H9 (cell line): ENCODE measurements around the gene IQCC. TPM values are rescaled to one million over a fixed set of nuclear protein-coding genes. Genes with fewer than 3 reads are reported as not detected.
"Not testable (repeated sequence)": the region's sequence is repeated elsewhere in the genome, so short reads cannot be mapped to it uniquely, and the experiment has no call there.

Experiments
- DNase-seq: peaks from one replicate; pipeline ENCODE4 v3.0.0-alpha.2; 2017
- H2AFZ ChIP-seq: one replicate; pipeline ENCODE4 v1.6.1; 2013; ENCODE audit warnings: mild to moderate bottlenecking, low read length, control low read depth, moderate library complexity
- H2AK5ac ChIP-seq: 2 replicates; pipeline ENCODE4 v1.6.1; 2013; ENCODE audit warnings: low read length, control low read depth, mixed read lengths; ENCODE audit not compliant: insufficient read length
- H2BK120ac ChIP-seq: one replicate; pipeline ENCODE4 v1.6.1; 2013; ENCODE audit warnings: low read depth, mild to moderate bottlenecking, low read length, control low read depth, inconsistent platforms; ENCODE audit not compliant: poor library complexity, severe bottlenecking
- H2BK12ac ChIP-seq: 2 replicates; pipeline ENCODE4 v1.6.1; 2013; ENCODE audit warnings: low read length, control low read depth, mixed read lengths, low read depth; ENCODE audit not compliant: insufficient read length
- H2BK15ac ChIP-seq: 2 replicates; pipeline ENCODE4 v1.6.1; 2013; ENCODE audit warnings: low read depth, low read length, control low read depth
- H2BK20ac ChIP-seq: one replicate; pipeline ENCODE4 v1.6.1; 2013; ENCODE audit warnings: low read depth, mild to moderate bottlenecking, low read length, control low read depth, inconsistent platforms; ENCODE audit not compliant: poor library complexity, severe bottlenecking
- H2BK5ac ChIP-seq: 2 replicates; pipeline ENCODE4 v1.6.1; 2013; ENCODE audit warnings: low read length, control low read depth, mixed read lengths; ENCODE audit not compliant: insufficient read length
- H3K14ac ChIP-seq: 2 replicates; pipeline ENCODE4 v1.6.1; 2013; ENCODE audit warnings: low read length, control low read depth; ENCODE audit not compliant: insufficient read depth
- H3K18ac ChIP-seq: 2 replicates; pipeline ENCODE4 v1.6.1; 2013; ENCODE audit warnings: low read depth, mild to moderate bottlenecking, mixed read lengths, low read length, control low read depth; ENCODE audit not compliant: insufficient read length
- H3K23ac ChIP-seq: 2 replicates; pipeline ENCODE4 v1.6.1; 2013; ENCODE audit warnings: low read length, control low read depth, mixed read lengths, low read depth; ENCODE audit not compliant: insufficient read length
- H3K23me2 ChIP-seq: 2 replicates; pipeline ENCODE4 v1.6.1; 2013; ENCODE audit warnings: low read depth, mild to moderate bottlenecking, mixed read lengths, low read length, control low read depth; ENCODE audit not compliant: insufficient read length, poor library complexity, severe bottlenecking
- H3K27ac ChIP-seq: 2 replicates; pipeline ENCODE4 v1.5.1; 2013; ENCODE audit warnings: low read length, control low read depth, mixed read lengths, low read depth; ENCODE audit not compliant: insufficient read length
- H3K27me3 ChIP-seq: 2 replicates; pipeline ENCODE4 v1.6.1; 2013; ENCODE audit warnings: low read length, control low read depth, inconsistent platforms; ENCODE audit not compliant: insufficient read depth
- H3K4ac ChIP-seq: 2 replicates; pipeline ENCODE4 v1.6.1; 2013; ENCODE audit warnings: low read depth, mild to moderate bottlenecking, control low read depth, inconsistent platforms, low read length, moderate library complexity
- H3K4me1 ChIP-seq: 2 replicates; pipeline ENCODE4 v1.6.1; 2013; ENCODE audit warnings: low read length, control low read depth, inconsistent platforms; ENCODE audit not compliant: insufficient read depth
- H3K4me2 ChIP-seq: 2 replicates; pipeline ENCODE4 v1.6.1; 2013; ENCODE audit warnings: low read length, control low read depth, mixed read lengths; ENCODE audit not compliant: insufficient read length, insufficient read depth
- H3K56ac ChIP-seq: 2 replicates; pipeline ENCODE4 v1.6.1; 2013; ENCODE audit warnings: low read depth, mild to moderate bottlenecking, mixed read lengths, low read length, control low read depth; ENCODE audit not compliant: insufficient read length
- H3K79me1 ChIP-seq: 2 replicates; pipeline ENCODE4 v1.6.1; 2013; ENCODE audit warnings: low read depth, mild to moderate bottlenecking, moderate library complexity, low read length, control low read depth, inconsistent platforms; ENCODE audit not compliant: insufficient read depth, poor library complexity, severe bottlenecking
- H3K79me2 ChIP-seq: 2 replicates; pipeline ENCODE4 v1.6.1; 2013; ENCODE audit warnings: low read length, control low read depth, inconsistent platforms; ENCODE audit not compliant: insufficient read depth
- H3K9ac ChIP-seq: 2 replicates; pipeline ENCODE4 v1.6.1; 2013; ENCODE audit warnings: low read length, control low read depth, mixed read lengths; ENCODE audit not compliant: insufficient read length; ENCODE audit errors: extremely low read depth
- H3K9me3 ChIP-seq: one replicate; pipeline ENCODE4 v1.6.1; 2013; ENCODE audit warnings: low read depth, low read length, inconsistent platforms; ENCODE audit not compliant: control insufficient read depth
- H3T11ph ChIP-seq: one replicate; pipeline ENCODE4 v1.6.1; 2013; ENCODE audit warnings: mild to moderate bottlenecking, low read length, control low read depth, inconsistent platforms
- H4K20me1 ChIP-seq: one replicate; pipeline ENCODE4 v1.6.1; 2013; ENCODE audit not compliant: control insufficient read depth, insufficient read length, insufficient read depth
- H4K5ac ChIP-seq: 2 replicates; pipeline ENCODE4 v1.6.1; 2013; ENCODE audit warnings: low read depth, mild to moderate bottlenecking, mixed read lengths, low read length, control low read depth; ENCODE audit not compliant: insufficient read length
- H4K8ac ChIP-seq: replicated peaks from 2 replicates; pipeline ENCODE4 v1.6.1; 2013; ENCODE audit warnings: low read length, control low read depth, mixed read lengths, low read depth; ENCODE audit not compliant: insufficient read length
- H4K91ac ChIP-seq: 2 replicates; pipeline ENCODE4 v1.6.1; 2013; ENCODE audit warnings: low read depth, mild to moderate bottlenecking, moderate library complexity, mixed read lengths, low read length, control low read depth; ENCODE audit not compliant: insufficient read length
- H3K27ac Mint-ChIP-seq, 3 experiments: 2 replicates in 2 of 3; 3 replicates in 1 of 3; pipeline ENCODE4 v1.8.0; 2020 to 2021; ENCODE audit warnings: mixed read lengths in 3 of 3, mild to moderate bottlenecking in 1 of 3, moderate library complexity in 1 of 3
- H3K27me3 Mint-ChIP-seq: 2 replicates; pipeline ENCODE4 v1.8.0; 2021; ENCODE audit warnings: low read depth, mild to moderate bottlenecking, moderate library complexity, mixed read lengths
- H3K36me3 Mint-ChIP-seq, 3 experiments: 2 replicates in 2 of 3; 3 replicates in 1 of 3; pipeline ENCODE4 v1.8.0; 2020 to 2021; ENCODE audit warnings: low read depth in 3 of 3, mixed read lengths in 3 of 3; ENCODE audit not compliant: insufficient read depth in 1 of 3
- H3K4me1 Mint-ChIP-seq, 2 experiments: 2 replicates each; pipeline ENCODE4 v1.8.0; 2020; ENCODE audit warnings: mixed read lengths in 2 of 2
- H3K4me3 Mint-ChIP-seq, 2 experiments: 2 replicates in 1 of 2; 3 replicates in 1 of 2; pipeline ENCODE4 v1.8.0; 2020 to 2021; ENCODE audit warnings: mild to moderate bottlenecking in 2 of 2, mixed read lengths in 2 of 2, moderate library complexity in 1 of 2
- H3K9me3 Mint-ChIP-seq, 2 experiments: 2 replicates in 1 of 2; 3 replicates in 1 of 2; pipeline ENCODE4 v1.8.0; 2020; ENCODE audit warnings: mild to moderate bottlenecking in 2 of 2, mixed read lengths in 2 of 2, moderate library complexity in 1 of 2
- CTCF ChIP-seq: fragments of 200-600 bp; sonication (generic); conservative IDR thresholded peaks from 3 replicates; pipeline ENCODE4 v1.8.0; 2021; ENCODE audit warnings: antibody characterized with exemption, mild to moderate bottlenecking
- WGBS: extraction: QIAGEN DNeasy Blood & Tissue Kit; methylation state at CpG from one replicate; pipeline ENCODE4 v1.1.7; 2013; ENCODE audit warnings: missing lambda C conversion rate, low lambda C conversion rate, mixed read lengths; ENCODE audit not compliant: insufficient read length; ENCODE audit errors: extremely low coverage; 5-methylcytosine and 5-hydroxymethylcytosine counted together
- total RNA-seq: library from RNA; stranded (reverse); gene quantifications from 2 replicates; pipeline ENCODE4 v1.2.1, GENCODE V29; 2021

Gene IQCC
- total RNA-seq, 1 experiment from 2014 or later: 5.3 TPM

- H2AFZ ChIP-seq: no peak overlapping the region
- Mint-ChIP-seq H3K36me3 (peaks cover 34 to 76% (median 49%) of the 10 kb centered on the region in 3 experiments; a peak in 6 of 7 replicates), H3K9me3 (no peaks in the 10 kb centered on the region), H3K4me1 (no peaks in the 10 kb centered on the region), H3K4me3 (no peak overlapping the region), H3K27me3 (no peaks in the 10 kb centered on the region), H3K27ac (no peak overlapping the region)
- no peak overlapping the region for H4K5ac ChIP-seq
- H3K27me3 ChIP-seq: no peaks in the 10 kb centered on the region
- H2BK5ac ChIP-seq: no peak overlapping the region
- H2BK12ac ChIP-seq: no peak overlapping the region
- WGBS: no CpG with 5 or more reads among the region's 2 CpGs
- no peak overlapping the region for H2BK20ac ChIP-seq
- H4K91ac ChIP-seq: no peak overlapping the region
- H3K9me3 ChIP-seq: no peaks in the 10 kb centered on the region
- H2BK15ac ChIP-seq: no peak overlapping the region
- DNase-seq: no peak
- H4K20me1 ChIP-seq: no peaks in the 10 kb centered on the region
- no peak overlapping the region for H3K56ac ChIP-seq
- H3K4ac ChIP-seq: no peak overlapping the region
- no peak for TF ChIP-seq CTCF
- no peak overlapping the region for H3K23ac ChIP-seq
- H3T11ph ChIP-seq: no peak overlapping the region
- H4K8ac ChIP-seq: no peak overlapping the region
- no peak overlapping the region for H3K27ac ChIP-seq
- no peak overlapping the region for H3K4me2 ChIP-seq
- no peak overlapping the region for H2AK5ac ChIP-seq
- H3K18ac ChIP-seq: no peak overlapping the region
- no peaks in the 10 kb centered on the region for H3K4me1 ChIP-seq
- no peaks in the 10 kb centered on the region for H3K23me2 ChIP-seq
- H3K9ac ChIP-seq: no peak overlapping the region
- H2BK120ac ChIP-seq: no peak overlapping the region
- no peak overlapping the region for H3K14ac ChIP-seq
- no peaks in the 10 kb centered on the region for H3K79me2 ChIP-seq
- no peaks in the 10 kb centered on the region for H3K79me1 ChIP-seq
Measured at GRCh38 chr1:32163405-32163804, 42.1 kb upstream of the IQCC start.

GRCh38 chr1:32165633-32166032 is 39.8 kb upstream of the IQCC start:
- H3K27me3 Mint-ChIP-seq, H4K20me1 ChIP-seq, H3T11ph ChIP-seq, H4K8ac ChIP-seq, H2BK5ac ChIP-seq, H3K9me3 Mint-ChIP-seq, H3K23me2 ChIP-seq, H3K4me1 Mint-ChIP-seq, H2BK20ac ChIP-seq, H2BK15ac ChIP-seq, H3K56ac ChIP-seq, H3K27me3 ChIP-seq, H2AK5ac ChIP-seq, H3K14ac ChIP-seq, H2AFZ ChIP-seq, H4K91ac ChIP-seq, H3K4me1 ChIP-seq, H3K9me3 ChIP-seq, H3K4me3 Mint-ChIP-seq, H3K18ac ChIP-seq, H3K27ac Mint-ChIP-seq, H4K5ac ChIP-seq, H3K23ac ChIP-seq, DNase-seq, H3K4ac ChIP-seq, H2BK12ac ChIP-seq, H3K27ac ChIP-seq, H3K9ac ChIP-seq, H3K79me1 ChIP-seq, H2BK120ac ChIP-seq, H3K4me2 ChIP-seq, H3K79me2 ChIP-seq: not testable (repeated sequence)
- peaks cover 35 to 72% (median 53%) of the 10 kb centered on the region in 3 experiments; a peak in 6 of 7 replicates for H3K36me3 Mint-ChIP-seq
- no CpG with 5 or more reads among the region's 10 CpGs for WGBS
